ENCODE results near the gene SRGAP3. TPM values are rescaled to one million over a fixed set of nuclear protein-coding genes. Genes with fewer than 3 reads are reported as not detected.

SRGAP3 gene
- total and polyA plus RNA-seq, 10 of the 15 experiments (the other 5 are each of a cell fraction or from before 2014, with no cell fraction given): 0.32 to 1.7 (median 0.99) TPM

GRCh38 chr3:8987226-8987625 is 262.2 kb downstream of the SRGAP3 start:
- Histone ChIP-seq H3K9ac (ENCODE audit: control insufficient read depth, insufficient read depth, low read length) (no peak overlapping the region), H3K36me3 (ENCODE audit: control insufficient read depth in 2 of 2, insufficient read depth in 2 of 2, low read length in 1 of 2) (no peaks in the 10 kb centered on the region), H3K27me3 (replicated peaks in 1 of 2; ENCODE audit: control insufficient read depth in 2 of 2, insufficient read depth in 2 of 2, low read length in 1 of 2) (no peaks in the 10 kb centered on the region), H2AFZ (ENCODE audit: control insufficient read depth, low read depth, low read length) (no peak overlapping the region; the same call in 1 of the 2 replicates), H3K27ac (ENCODE audit: control insufficient read depth, insufficient read depth) (no peak overlapping the region), H3K4me2 (ENCODE audit: control insufficient read depth, insufficient read depth) (no peak overlapping the region), H3K79me2 (ENCODE audit: control insufficient read depth, insufficient read depth, low read length) (no peaks in the 10 kb centered on the region), H3K4me1 (ENCODE audit: control insufficient read depth, insufficient read depth, low read length) (no peaks in the 10 kb centered on the region), H3K4me3 (no peak overlapping the region), H4K20me1 (ENCODE audit: control insufficient read depth, insufficient read depth) (no peaks in the 10 kb centered on the region), H3K9me3 (replicated peaks; ENCODE audit: control insufficient read depth, insufficient read depth, low read length) (no peaks in the 10 kb centered on the region)
- ChIA-PET CTCF (interaction anchor here (0.6 to 4.6 kb wide), 18 partner anchors 9 to 315 kb away, joined by 3 to 56 read pairs (median 5); partner anchors contain the start of gene SRGAP3), SMC1A (ENCODE audit: uncharacterized antibody, unreplicated experiment) (interaction anchor here (0.7 to 2.5 kb wide), 7 partner anchors 11 to 315 kb away, joined by 3 to 10 read pairs (median 5); partner anchors contain the start of gene SRGAP3), RAD21 (ENCODE audit: unreplicated experiment) (no interaction called here), POLR2A (no interaction called here)
- DNase-seq (ENCODE audit: low read depth, low spot score): no peak
- no peak for TF ChIP-seq ATF7 (IDR thresholded peaks at IDR 0.05; ENCODE audit: low read depth)
- no peak for TF ChIP-seq ZNF687 (IDR thresholded peaks at IDR 0.05)
- TF ChIP-seq WRNIP1 (IDR thresholded peaks at IDR 0.05; ENCODE audit: borderline replicate concordance, low read depth, low read length): no peak
- no peak for TF ChIP-seq SMAD5 (IDR thresholded peaks at IDR 0.05; ENCODE audit: low read depth)
- no peak for TF ChIP-seq EGR1 (IDR thresholded peaks at IDR 0.05; ENCODE audit: borderline replicate concordance in 1 of 2, low read depth in 2 of 2, low read length in 2 of 2)
- no peak for TF ChIP-seq CEBPZ (IDR thresholded peaks at IDR 0.05; ENCODE audit: low read depth, low read length)
- TF ChIP-seq, protein P1, sequence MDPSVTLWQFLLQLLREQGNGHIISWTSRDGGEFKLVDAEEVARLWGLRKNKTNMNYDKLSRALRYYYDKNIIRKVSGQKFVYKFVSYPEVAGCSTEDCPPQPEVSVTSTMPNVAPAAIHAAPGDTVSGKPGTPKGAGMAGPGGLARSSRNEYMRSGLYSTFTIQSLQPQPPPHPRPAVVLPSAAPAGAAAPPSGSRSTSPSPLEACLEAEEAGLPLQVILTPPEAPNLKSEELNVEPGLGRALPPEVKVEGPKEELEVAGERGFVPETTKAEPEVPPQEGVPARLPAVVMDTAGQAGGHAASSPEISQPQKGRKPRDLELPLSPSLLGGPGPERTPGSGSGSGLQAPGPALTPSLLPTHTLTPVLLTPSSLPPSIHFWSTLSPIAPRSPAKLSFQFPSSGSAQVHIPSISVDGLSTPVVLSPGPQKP (IDR thresholded peaks at IDR 0.05; ENCODE audit: low read depth, low read length): no peak
- TF ChIP-seq MYC (IDR thresholded peaks at IDR 0.05; ENCODE audit: insufficient read depth, insufficient read length, insufficient replicate concordance, low read length, severe bottlenecking): no peak
- TF ChIP-seq RFX5 (IDR thresholded peaks at IDR 0.05; ENCODE audit: low read depth, low read length): no peak
- TF ChIP-seq RELA (IDR thresholded peaks at IDR 0.05; ENCODE audit: borderline replicate concordance, partially characterized antibody): no peak
- 45% methylated on average over 6 of the region's 6 CpGs for WGBS (ENCODE audit: insufficient coverage, insufficient replicate concordance, low lambda C conversion rate, missing lambda C conversion rate)
- no peak for FAIRE-seq
- intact Hi-C loops (cut with micrococcal nuclease; ENCODE audit: unreplicated experiment) (no loop called here), in situ Hi-C loops (cut with MboI) (no loop called here)
- no peak for ATAC-seq
- BruUV-seq (replicated peaks): no TSS peak
